WTC11 (cell line): Measurements from ENCODE around the gene LSR. TPM values are rescaled to one million over a fixed set of nuclear protein-coding genes. Genes with fewer than 3 reads are reported as not detected.

Experiments used
- ATAC-seq: fragments of 200-7000 bp; cut with Tn5 transposase; 2 replicates; pipeline ENCODE4 v1.10.0; 2021; ENCODE audit warnings: mild to moderate bottlenecking, moderate library complexity
- CTCF ChIA-PET: fragments of 300-600 bp; sonication (Branson Sonifier 250); formaldehyde crosslinking; loops from one replicate; lab custom pipeline; 2021; ENCODE audit warnings: antibody characterized with exemption; lab: Charles Lee
- POLR2A ChIA-PET: fragments of 350-600 bp; sonication (Branson Sonifier 250); formaldehyde crosslinking; loops from one replicate; lab custom pipeline; 2021; ENCODE audit warnings: antibody characterized with exemption; lab: Charles Lee
- DNase-seq: peaks from one replicate; pipeline ENCODE4 v3.0.0; 2021; ENCODE audit warnings: low spot score
- H3K27ac Mint-ChIP-seq: 2 replicates; pipeline ENCODE4 v1.8.0; 2021; ENCODE audit warnings: mixed read lengths
- H3K27me3 Mint-ChIP-seq: 2 replicates; pipeline ENCODE4 v1.8.0; 2021; ENCODE audit warnings: low read depth, mild to moderate bottlenecking, moderate library complexity, mixed read lengths
- H3K36me3 Mint-ChIP-seq: 2 replicates; pipeline ENCODE4 v1.8.0; 2021; ENCODE audit warnings: mixed read lengths
- H3K4me1 Mint-ChIP-seq: 2 replicates; pipeline ENCODE4 v1.8.0; 2022; ENCODE audit warnings: mixed read lengths
- H3K4me3 Mint-ChIP-seq: 2 replicates; pipeline ENCODE4 v1.8.0; 2021; ENCODE audit warnings: mild to moderate bottlenecking, moderate library complexity, mixed read lengths
- H3K9me3 Mint-ChIP-seq: 2 replicates; pipeline ENCODE4 v1.8.0; 2021; ENCODE audit warnings: mixed read lengths
- AFF4 ChIP-seq: sonication (generic); formaldehyde crosslinking; IDR thresholded peaks from 2 replicates; pipeline ENCODE4 v1.8.1; 2023; ENCODE audit warnings: mild to moderate bottlenecking, missing genetic modification reagents, borderline replicate concordance
- E2F4 ChIP-seq: sonication (generic); formaldehyde crosslinking; IDR thresholded peaks from 2 replicates; pipeline ENCODE4 v1.8.1; 2022; ENCODE audit warnings: low read depth, mild to moderate bottlenecking, moderate library complexity, missing genetic modification reagents, borderline replicate concordance
- GABPB1 ChIP-seq: sonication (generic); formaldehyde crosslinking; IDR thresholded peaks from 2 replicates; pipeline ENCODE4 v1.8.1; 2023; ENCODE audit warnings: mild to moderate bottlenecking, missing genetic modification reagents
- NR2C2 ChIP-seq: sonication (generic); formaldehyde crosslinking; IDR thresholded peaks from 2 replicates; pipeline ENCODE4 v1.8.0; 2022; ENCODE audit warnings: mild to moderate bottlenecking, missing genetic modification reagents
- PRDM15 ChIP-seq: sonication (generic); formaldehyde crosslinking; IDR thresholded peaks from 2 replicates; pipeline ENCODE4 v1.8.0; 2022; ENCODE audit warnings: missing genetic modification reagents
- PRRX2 ChIP-seq: fragments of 250-450 bp; sonication (Bioruptor Pico); IDR thresholded peaks from 2 replicates; pipeline ENCODE4 v1.8.0; 2021; ENCODE audit warnings: mild to moderate bottlenecking
- RELA ChIP-seq: sonication (generic); formaldehyde crosslinking; IDR thresholded peaks from 2 replicates; pipeline ENCODE4 v1.8.1; 2022; ENCODE audit warnings: missing genetic modification reagents, mild to moderate bottlenecking, borderline replicate concordance
- STAT6 ChIP-seq: sonication (generic); formaldehyde crosslinking; conservative IDR thresholded peaks from 2 replicates; pipeline ENCODE4 v1.8.1; 2023; ENCODE audit warnings: mild to moderate bottlenecking, low read depth, missing genetic modification reagents, moderate library complexity
- ZBTB43 ChIP-seq: sonication (generic); formaldehyde crosslinking; IDR thresholded peaks from 2 replicates; pipeline ENCODE4 v1.8.1; 2023; ENCODE audit warnings: mild to moderate bottlenecking, missing genetic modification reagents
- ZNF263 ChIP-seq: sonication (generic); formaldehyde crosslinking; IDR thresholded peaks from 2 replicates; pipeline ENCODE4 v1.8.1; 2022; ENCODE audit warnings: low read depth, mild to moderate bottlenecking, moderate library complexity, missing genetic modification reagents
- ZNF396 ChIP-seq: fragments of 250-450 bp; sonication (Bioruptor Pico); IDR thresholded peaks from 2 replicates; pipeline ENCODE4 v1.8.0; 2021; ENCODE audit warnings: mild to moderate bottlenecking, moderate library complexity, borderline replicate concordance
- total RNA-seq: library from RNA; stranded (reverse); gene quantifications from 3 replicates; pipeline ENCODE4 v1.2.3, GENCODE V29; 2021

LSR gene
- total RNA-seq, 1 experiment from 2014 or later = 130 TPM

- H3K27me3 Mint-ChIP-seq = peaks cover 5% of the 10 kb centered on the region; the same call in 1 of the 2 replicates
- no peak for TF ChIP-seq GABPB1 (CRISPR knock-in tag)
- no peak for TF ChIP-seq AFF4
- no peak for TF ChIP-seq ZNF396 (CRISPR knock-in tag)
- TF ChIP-seq NR2C2 (CRISPR knock-in tag) = no peak
- TF ChIP-seq ZBTB43 (CRISPR knock-in tag) = no peak
- no peak for TF ChIP-seq E2F4 (CRISPR knock-in tag)
- TF ChIP-seq RELA (CRISPR knock-in tag) = no peak
- TF ChIP-seq ZNF263 (CRISPR knock-in tag) = no peak
- TF ChIP-seq STAT6 (CRISPR knock-in tag) = no peak
- TF ChIP-seq PRDM15 (CRISPR knock-in tag) = no peak
- no peak for TF ChIP-seq PRRX2 (CRISPR knock-in tag)
- ChIA-PET CTCF (no interaction called here), POLR2A (no interaction called here)
- H3K27ac Mint-ChIP-seq = no peak overlapping the region
- no peak for DNase-seq
- H3K4me1 Mint-ChIP-seq = peaks cover 14% of the 10 kb centered on the region
- no peak overlapping the region for H3K4me3 Mint-ChIP-seq
- no peak for ATAC-seq
- H3K36me3 Mint-ChIP-seq = peaks cover 12% of the 10 kb centered on the region
- peaks cover 27% of the 10 kb centered on the region for H3K9me3 Mint-ChIP-seq
These were observed 33.9 kb upstream of the LSR start for GRCh38 chr19:35214766-35215422.
